Pancreas (tissue), 10 donors: ENCODE data around the gene CCR5AS.

ENCODE experiments used
- ATAC-seq, 4 donors: fragments of 200-7000 bp; cut with Tn5 transposase; one replicate each; pipeline versions ENCODE4 v1.8.0 to v1.9.1; 2020; ENCODE audit warnings: mild to moderate bottlenecking in 4 of 4, moderate library complexity in 4 of 4
- DNase-seq, 6 donors: peaks; one replicate each; pipeline ENCODE4 v3.0.0-alpha.2; 2020
- FAIRE-seq: peaks from 2 replicates; lab custom pipeline; 2012; peaks lifted over from hg19 to GRCh38; lab: Jason Lieb, UNC
- H3K27ac ChIP-seq, 4 donors: fragments of 200-600 bp; sonication (generic); 1 replicate in 3 of 4; 2 replicates in 1 of 4; pipeline versions ENCODE4 v1.5.0 to v1.8.0; 2020
- H3K27me3 ChIP-seq, 4 donors: fragments of 200-600 bp; one replicate each; pipeline ENCODE4 v1.8.0; 2021
- H3K36me3 ChIP-seq, 3 donors: fragments of 200-600 bp; sonication (generic) in 1 of 3; one replicate each; pipeline versions ENCODE4 v1.5.0 to v1.8.0; 2020 to 2021
- H3K4me1 ChIP-seq, 3 donors: fragments of 200-600 bp; one replicate each; pipeline ENCODE4 v1.8.0; 2021
- H3K4me3 ChIP-seq, 4 donors: fragments of 200-600 bp; sonication (generic) in 2 of 4; one replicate each; pipeline versions ENCODE4 v1.5.0 to v1.8.0; 2020 to 2021
- H3K9me3 ChIP-seq, 4 donors: fragments of 200-600 bp; one replicate each; pipeline ENCODE4 v1.8.0; 2021
- WGBS, 2 donors: extraction: QIAGEN DNeasy Blood & Tissue Kit; methylation state at CpG; one replicate each; pipeline ENCODE4 v1.1.7; 2013; 5-methylcytosine and 5-hydroxymethylcytosine counted together
- intact Hi-C, 3 donors: fragments of 100-400 bp; cut with DNase I; formaldehyde crosslinking; loops; one replicate each; pipeline versions ENCODE4 v1.11.1 to v1.14.2; 2022
- TF ChIP-seq, protein P1 (sequence below), 4 donors: fragments of 200-600 bp; sonication (generic) in 3 of 4; IDR thresholded peaks; one replicate each; pipeline versions ENCODE4 v1.5.0 to v1.8.0; 2021; ENCODE audit warnings: antibody characterized with exemption in 4 of 4
- donor health status: healthy with polysubstance abuse.
- donor health status: DM: no; HTN: no; CAD: no; lungs with moderate emphysema.
- donor health status: DM: no; HTN: no; CAD: no.
- donor health status: control.
- donor health status: control.
- donor health status: Bipolar disorder and iron deficiency.
- donor health status: DM: yes; HTN: yes; CAD: no.
- donor health status: DM: no; HTN: no; CAD: no.
- donor health status: DM: no; HTN: no; CAD: no.
- donor health status: DM: yes; HTN: yes; CAD: no.

Gene CCR5AS

DNA sequence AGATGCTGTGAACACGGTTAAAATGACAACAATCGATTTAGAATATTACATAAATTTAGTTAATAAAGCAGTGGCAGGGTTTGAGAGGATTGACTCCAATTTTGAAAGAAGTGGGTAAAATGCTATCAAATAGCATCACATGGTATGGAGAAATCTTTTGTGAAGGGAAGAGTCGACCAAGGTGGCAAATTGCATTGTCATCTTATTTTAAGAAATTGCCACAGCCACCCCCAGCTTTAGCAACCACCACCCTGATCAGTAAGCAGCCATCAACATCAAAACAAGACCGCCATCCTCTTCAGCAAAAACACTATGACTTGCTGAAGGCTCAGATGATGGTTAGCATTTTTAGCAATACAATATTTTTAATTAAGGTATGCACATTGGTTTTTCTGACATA lies 41.8 kb downstream of the CCR5AS start:
- intact Hi-C loops, result no loop called here
- ATAC-seq, result no peak
- TF ChIP-seq, protein P1, sequence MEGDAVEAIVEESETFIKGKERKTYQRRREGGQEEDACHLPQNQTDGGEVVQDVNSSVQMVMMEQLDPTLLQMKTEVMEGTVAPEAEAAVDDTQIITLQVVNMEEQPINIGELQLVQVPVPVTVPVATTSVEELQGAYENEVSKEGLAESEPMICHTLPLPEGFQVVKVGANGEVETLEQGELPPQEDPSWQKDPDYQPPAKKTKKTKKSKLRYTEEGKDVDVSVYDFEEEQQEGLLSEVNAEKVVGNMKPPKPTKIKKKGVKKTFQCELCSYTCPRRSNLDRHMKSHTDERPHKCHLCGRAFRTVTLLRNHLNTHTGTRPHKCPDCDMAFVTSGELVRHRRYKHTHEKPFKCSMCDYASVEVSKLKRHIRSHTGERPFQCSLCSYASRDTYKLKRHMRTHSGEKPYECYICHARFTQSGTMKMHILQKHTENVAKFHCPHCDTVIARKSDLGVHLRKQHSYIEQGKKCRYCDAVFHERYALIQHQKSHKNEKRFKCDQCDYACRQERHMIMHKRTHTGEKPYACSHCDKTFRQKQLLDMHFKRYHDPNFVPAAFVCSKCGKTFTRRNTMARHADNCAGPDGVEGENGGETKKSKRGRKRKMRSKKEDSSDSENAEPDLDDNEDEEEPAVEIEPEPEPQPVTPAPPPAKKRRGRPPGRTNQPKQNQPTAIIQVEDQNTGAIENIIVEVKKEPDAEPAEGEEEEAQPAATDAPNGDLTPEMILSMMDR (IDR thresholded peaks at IDR 0.05), result no peak
- Histone ChIP-seq H3K27me3 (no peaks in the 10 kb centered on the region), H3K27ac (no peak overlapping the region), H3K4me1 (no peaks in the 10 kb centered on the region), H3K36me3 (no peaks in the 10 kb centered on the region), H3K9me3 (no peaks in the 10 kb centered on the region), H3K4me3 (no peak overlapping the region)
- 70% methylated on average over 4 of the region's 4 CpGs for WGBS, 2 donors
- no peak for DNase-seq
- FAIRE-seq, result no peak

DNA sequence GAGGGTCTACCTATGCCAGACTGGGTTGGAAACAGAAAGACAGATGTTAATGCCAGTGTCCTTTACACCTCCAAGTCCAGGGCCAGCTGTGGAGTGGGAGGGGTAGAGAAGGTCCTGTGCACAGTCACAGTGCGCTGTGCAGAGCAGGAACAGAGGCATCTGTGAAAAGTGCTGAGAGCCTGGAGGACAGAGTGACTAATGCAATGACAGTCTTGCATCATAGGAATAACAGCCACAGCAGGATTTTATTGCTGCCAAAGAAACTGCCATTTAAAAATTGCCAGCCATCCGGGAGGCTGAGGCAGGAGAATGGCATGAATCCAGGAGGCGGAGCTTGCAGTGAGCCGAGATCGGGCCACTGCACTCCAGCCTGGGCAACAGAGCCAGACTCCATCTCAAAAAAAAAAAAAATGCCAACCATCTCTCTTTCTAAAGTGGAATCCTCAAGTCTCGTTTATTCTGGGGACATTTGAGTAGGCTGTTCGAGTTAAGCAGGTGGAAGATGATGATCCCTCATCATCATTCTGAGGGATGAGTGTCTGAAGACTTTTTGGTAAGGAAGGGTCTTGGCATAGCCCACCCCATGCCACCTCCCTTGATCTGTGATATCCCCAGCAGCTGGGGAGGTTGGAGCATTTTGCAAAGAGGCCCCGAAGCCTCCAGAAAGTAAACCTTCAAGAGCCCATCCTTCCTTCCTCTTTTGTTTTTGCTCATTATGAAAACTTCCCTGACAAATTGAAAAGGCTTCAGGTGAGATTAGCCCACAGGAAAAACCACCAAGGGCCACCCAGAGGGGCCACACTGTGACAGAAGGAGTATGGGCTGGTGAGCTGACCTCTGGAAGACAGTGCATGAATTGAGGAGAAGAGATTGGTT lies 45.2 kb downstream of the CCR5AS start:
- no peak overlapping the region for H3K27ac ChIP-seq
- no peaks in the 10 kb centered on the region for H3K9me3 ChIP-seq
- no peaks in the 10 kb centered on the region for H3K36me3 ChIP-seq
- DNase-seq, result no peak
- intact Hi-C loops, result no loop called here
- no peaks in the 10 kb centered on the region for H3K4me1 ChIP-seq
- peak in 2 of 4 donors; percentile 72 to 82 for ATAC-seq
- no peak overlapping the region for H3K4me3 ChIP-seq
- no peak for FAIRE-seq
- TF ChIP-seq, protein P1 (IDR thresholded peaks at IDR 0.05), result no peak
- no peaks in the 10 kb centered on the region for H3K27me3 ChIP-seq
- 60 to 76% methylated on average over 8 of the region's 8 CpGs for WGBS, 2 donors

DNA sequence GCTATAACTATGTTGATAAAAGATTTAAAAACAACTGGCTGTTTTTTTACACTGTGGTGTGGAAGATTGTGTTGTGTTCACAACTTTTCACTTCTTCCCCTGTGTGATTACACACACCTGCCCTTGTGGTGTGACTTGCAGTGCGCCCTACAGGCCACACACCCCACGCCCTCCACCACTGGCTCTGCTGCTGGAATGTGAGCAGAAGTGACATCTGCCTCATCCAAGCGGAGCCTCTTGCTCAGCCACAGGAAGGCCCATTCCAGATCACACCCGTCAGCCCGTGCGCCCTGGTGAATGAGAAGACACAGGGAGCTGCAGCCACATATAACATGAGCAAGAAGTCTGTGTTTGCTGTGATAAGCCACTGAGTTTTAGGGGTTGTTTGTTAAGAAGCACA lies 46.0 kb downstream of the CCR5AS start:
- 81 to 84% methylated on average over 6 of the region's 6 CpGs for WGBS, 2 donors
- no peaks in the 10 kb centered on the region for H3K36me3 ChIP-seq
- H3K9me3 ChIP-seq, result no peaks in the 10 kb centered on the region
- intact Hi-C loops, result no loop called here
- TF ChIP-seq, protein P1 (IDR thresholded peaks at IDR 0.05), result no peak
- H3K27ac ChIP-seq, result no peak overlapping the region
- no peaks in the 10 kb centered on the region for H3K4me1 ChIP-seq
- H3K4me3 ChIP-seq, result no peak overlapping the region
- no peaks in the 10 kb centered on the region for H3K27me3 ChIP-seq
- ATAC-seq (no peak), DNase-seq (no peak), FAIRE-seq (no peak)

DNA sequence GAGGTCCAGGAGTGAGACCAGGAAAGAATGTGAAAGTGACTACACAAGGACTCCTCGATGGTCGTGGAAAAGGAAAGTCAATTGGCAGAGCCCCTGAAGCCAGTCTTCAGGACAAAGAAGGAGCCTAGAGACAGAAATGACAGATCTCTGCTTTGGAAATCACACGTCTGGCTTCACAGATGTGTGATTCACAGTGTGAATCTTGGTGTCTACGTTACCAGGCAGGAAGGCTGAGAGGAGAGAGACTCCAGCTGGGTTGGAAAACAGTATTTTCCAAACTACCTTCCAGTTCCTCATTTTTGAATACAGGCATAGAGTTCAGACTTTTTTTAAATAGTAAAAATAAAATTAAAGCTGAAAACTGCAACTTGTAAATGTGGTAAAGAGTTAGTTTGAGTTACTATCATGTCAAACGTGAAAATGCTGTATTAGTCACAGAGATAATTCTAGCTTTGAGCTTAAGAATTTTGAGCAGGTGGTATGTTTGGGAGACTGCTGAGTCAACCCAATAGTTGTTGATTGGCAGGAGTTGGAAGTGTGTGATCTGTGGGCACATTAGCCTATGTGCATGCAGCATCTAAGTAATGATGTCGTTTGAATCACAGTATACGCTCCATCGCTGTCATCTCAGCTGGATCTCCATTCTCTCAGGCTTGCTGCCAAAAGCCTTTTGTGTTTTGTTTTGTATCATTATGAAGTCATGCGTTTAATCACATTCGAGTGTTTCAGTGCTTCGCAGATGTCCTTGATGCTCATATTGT lies 47.0 kb downstream of the CCR5AS start:
- WGBS, 2 donors, result 55 to 64% methylated on average over 11 of the region's 11 CpGs
- intact Hi-C loops, result no loop called here
- peak in 1 of 4 donors; percentile 29 for ATAC-seq
- Histone ChIP-seq H3K9me3 (no peaks in the 10 kb centered on the region), H3K36me3 (no peaks in the 10 kb centered on the region), H3K4me3 (no peak overlapping the region), H3K27me3 (no peaks in the 10 kb centered on the region), H3K27ac (no peak overlapping the region), H3K4me1 (no peaks in the 10 kb centered on the region)
- DNase-seq, result no peak
- FAIRE-seq, result no peak
- TF ChIP-seq, protein P1 (IDR thresholded peaks at IDR 0.05), result no peak
